Mucosa of descending colon (tissue), 3 donors: Measurements from ENCODE around the gene DNAI2. TPM values are rescaled to one million over a fixed set of nuclear protein-coding genes. Genes with fewer than 3 reads are reported as not detected.

Experiments used
- ATAC-seq: fragments of 200-7000 bp; cut with Tn5 transposase; one replicate; pipeline ENCODE4 v1.9.1; 2020; ENCODE audit warnings: mild to moderate bottlenecking, moderate library complexity
- DNase-seq, 3 donors: peaks; one replicate each; pipeline ENCODE4 v3.0.0-alpha.2; 2020
- H3K36me3 ChIP-seq: fragments of 200-600 bp; one replicate; pipeline ENCODE4 v1.8.0; 2021; ENCODE audit warnings: low read depth, mild to moderate bottlenecking
- H3K4me1 ChIP-seq: fragments of 200-600 bp; one replicate; pipeline ENCODE4 v1.8.0; 2021; ENCODE audit warnings: low read depth, mild to moderate bottlenecking
- H3K4me3 ChIP-seq: fragments of 200-600 bp; one replicate; pipeline ENCODE4 v1.8.0; 2021; ENCODE audit warnings: mild to moderate bottlenecking
- H3K9me3 ChIP-seq: fragments of 200-600 bp; one replicate; pipeline ENCODE4 v1.8.0; 2021; ENCODE audit warnings: mild to moderate bottlenecking
- CTCF ChIP-seq: fragments of 200-600 bp; IDR thresholded peaks from one replicate; pipeline ENCODE4 v1.8.0; 2022; ENCODE audit warnings: antibody characterized with exemption, mild to moderate bottlenecking
- intact Hi-C, 2 donors: fragments of 100-400 bp; cut with DNase I in 1 of 2; cut with micrococcal nuclease in 1 of 2; formaldehyde crosslinking; loops; one replicate each; pipeline versions ENCODE4 v1.11.0 to v1.11.1; 2022; cut with DNase I, micrococcal nuclease
- total RNA-seq, 3 donors: library from RNA; stranded (reverse); fragmentation: NEBNext Ultra II Directional in 2 of 3; extraction: Animal tissue kit (Norgen Biotek cat#: 25700) in 2 of 3; gene quantifications; one replicate each; pipeline versions ENCODE4 v1.2.1 to v1.2.4, GENCODE V29; 2021 to 2023
- donor health status: DM: no; HTN: no; CAD: no; lungs with moderate emphysema.
- donor health status: DM: no; HTN: no; CAD: no.
- donor health status: DM: no; HTN: yes; CAD: no.

Gene DNAI2
- total RNA-seq, 3 donors from 2014 or later: not detected

GRCh38 chr17:74245871-74246270 is 28.2 kb upstream of the DNAI2 start:
- H3K4me1 ChIP-seq: no peaks in the 10 kb centered on the region
- no peaks in the 10 kb centered on the region for H3K9me3 ChIP-seq
- no peaks in the 10 kb centered on the region for H3K36me3 ChIP-seq
- TF ChIP-seq CTCF: no peak
- no peak overlapping the region for H3K4me3 ChIP-seq
- intact Hi-C loops: no loop called here
- ATAC-seq: no peak
- DNase-seq: no peak

GRCh38 chr17:74249590-74250270 is 24.3 kb upstream of the DNAI2 start:
- intact Hi-C loops: no loop called here
- DNase-seq (no peak), ATAC-seq (no peak)
- H3K4me3 ChIP-seq: no peak overlapping the region
- no peaks in the 10 kb centered on the region for H3K9me3 ChIP-seq
- no peaks in the 10 kb centered on the region for H3K36me3 ChIP-seq
- TF ChIP-seq CTCF: no peak
- H3K4me1 ChIP-seq: no peaks in the 10 kb centered on the region

GRCh38 chr17:74250324-74250995 is 23.6 kb upstream of the DNAI2 start:
- ATAC-seq: no peak
- intact Hi-C loops: no loop called here
- H3K4me1 ChIP-seq: no peaks in the 10 kb centered on the region
- H3K9me3 ChIP-seq: no peaks in the 10 kb centered on the region
- no peak overlapping the region for H3K4me3 ChIP-seq
- DNase-seq: no peak
- TF ChIP-seq CTCF: no peak
- H3K36me3 ChIP-seq: no peaks in the 10 kb centered on the region

GRCh38 chr17:74251051-74251450 is 23.0 kb upstream of the DNAI2 start:
- H3K4me1 ChIP-seq: no peaks in the 10 kb centered on the region
- intact Hi-C loops: no loop called here
- TF ChIP-seq CTCF: no peak
- ATAC-seq: no peak
- no peaks in the 10 kb centered on the region for H3K36me3 ChIP-seq
- H3K4me3 ChIP-seq: no peak overlapping the region
- H3K9me3 ChIP-seq: no peaks in the 10 kb centered on the region
- no peak for DNase-seq

- TF ChIP-seq CTCF: no peak
- Histone ChIP-seq H3K9me3 (no peaks in the 10 kb centered on the region), H3K4me1 (no peaks in the 10 kb centered on the region), H3K36me3 (no peaks in the 10 kb centered on the region), H3K4me3 (no peak overlapping the region)
- no peak for DNase-seq
- ATAC-seq: no peak
- intact Hi-C loops: no loop called here
These were observed 22.5 kb upstream of the DNAI2 start for GRCh38 chr17:74251569-74251968.
